Natural killer cell (primary cell): ENCODE measurements around the gene SYNE2. TPM values are rescaled to one million over a fixed set of nuclear protein-coding genes. Genes with fewer than 3 reads are reported as not detected.

Experiments used
- ATAC-seq, 3 donors: fragments of 150-1000 bp in 2 of 3; fragments of 200-7000 bp in 1 of 3; cut with Tn5 transposase; 1 replicate in 1 of 3; 2 replicates in 2 of 3; pipeline ENCODE4 v1.10.0; 2021; ENCODE audit warnings: mild to moderate bottlenecking in 2 of 3, moderate library complexity in 2 of 3
- DNase-seq, 2 donors: peaks; one replicate each; pipeline versions ENCODE4 v3.0.0 to v3.0.0-alpha.2; 2013 to 2021; ENCODE audit warnings: mixed read lengths in 1 of 2
- H3K27ac ChIP-seq: one replicate; pipeline ENCODE4 v1.5.1; 2013; ENCODE audit warnings: mild to moderate bottlenecking, low read length
- H3K27me3 ChIP-seq: one replicate; pipeline ENCODE4 v1.6.1; 2013; ENCODE audit warnings: low read length; ENCODE audit not compliant: control insufficient read depth, insufficient read depth
- H3K36me3 ChIP-seq: one replicate; pipeline ENCODE4 v1.6.1; 2013; ENCODE audit warnings: low read length; ENCODE audit not compliant: control insufficient read depth, insufficient read depth
- H3K4me1 ChIP-seq: one replicate; pipeline ENCODE4 v1.6.1; 2013; ENCODE audit warnings: low read length; ENCODE audit not compliant: control insufficient read depth, insufficient read depth
- H3K4me3 ChIP-seq: one replicate; pipeline ENCODE4 v1.5.1; 2013; ENCODE audit warnings: low read length
- H3K9me3 ChIP-seq: one replicate; pipeline ENCODE4 v1.6.1; 2013; ENCODE audit warnings: low read length; ENCODE audit not compliant: control insufficient read depth, insufficient read depth
- H3K27ac Mint-ChIP-seq, 2 donors: one replicate each; pipeline ENCODE4 v1.8.0; 2022; ENCODE audit warnings: mild to moderate bottlenecking in 2 of 2, mixed read lengths in 2 of 2, moderate library complexity in 1 of 2
- H3K27me3 Mint-ChIP-seq, 2 donors: one replicate each; pipeline ENCODE4 v1.8.0; 2022; ENCODE audit warnings: low read depth in 2 of 2, mixed read lengths in 2 of 2
- H3K36me3 Mint-ChIP-seq: one replicate; pipeline ENCODE4 v1.8.0; 2022; ENCODE audit warnings: mixed read lengths
- H3K4me1 Mint-ChIP-seq, 2 donors: one replicate each; pipeline ENCODE4 v1.8.0; 2022; ENCODE audit warnings: mixed read lengths in 2 of 2
- H3K4me3 Mint-ChIP-seq: one replicate; pipeline ENCODE4 v1.8.0; 2022; ENCODE audit warnings: mild to moderate bottlenecking, moderate library complexity, mixed read lengths
- H3K9me3 Mint-ChIP-seq, 2 donors: one replicate each; pipeline ENCODE4 v1.8.0; 2022; ENCODE audit warnings: mixed read lengths in 2 of 2
- WGBS: methylation state at CpG from one replicate; pipeline ENCODE4 v1.1.7; 2013; ENCODE audit warnings: missing lambda C conversion rate; ENCODE audit not compliant: insufficient coverage; 5-methylcytosine and 5-hydroxymethylcytosine counted together
- intact Hi-C: fragments of 100-400 bp; cut with micrococcal nuclease; formaldehyde crosslinking; loops from one replicate; pipeline ENCODE4 v1.14.2; 2022
- total RNA-seq, 4 donors: library from RNA; stranded (reverse); fragments of 120-200 nt in 1 of 4; gene quantifications; one replicate each; pipeline versions ENCODE4 v1.2.3 to v1.2.4, GENCODE V29; 2013 to 2022
- TF ChIP-seq, protein P1 (sequence below): fragments of 200-600 bp; IDR thresholded peaks from one replicate; pipeline ENCODE4 v1.8.0; 2022; ENCODE audit warnings: antibody characterized with exemption

SYNE2 gene
- total RNA-seq, 3 donors from 2014 or later (not counting 1 experiment from before 2014, with no cell fraction given): 325 to 434 (median 373) TPM

- H3K4me1 Mint-ChIP-seq: peaks cover 63 to 64% of the 10 kb centered on the region in 2 donors
- DNase-seq (no peak), ATAC-seq (no peak)
- H3K27ac ChIP-seq: no peak overlapping the region
- no peaks in the 10 kb centered on the region for H3K36me3 ChIP-seq
- no peaks in the 10 kb centered on the region for H3K9me3 Mint-ChIP-seq
- TF ChIP-seq, protein P1, sequence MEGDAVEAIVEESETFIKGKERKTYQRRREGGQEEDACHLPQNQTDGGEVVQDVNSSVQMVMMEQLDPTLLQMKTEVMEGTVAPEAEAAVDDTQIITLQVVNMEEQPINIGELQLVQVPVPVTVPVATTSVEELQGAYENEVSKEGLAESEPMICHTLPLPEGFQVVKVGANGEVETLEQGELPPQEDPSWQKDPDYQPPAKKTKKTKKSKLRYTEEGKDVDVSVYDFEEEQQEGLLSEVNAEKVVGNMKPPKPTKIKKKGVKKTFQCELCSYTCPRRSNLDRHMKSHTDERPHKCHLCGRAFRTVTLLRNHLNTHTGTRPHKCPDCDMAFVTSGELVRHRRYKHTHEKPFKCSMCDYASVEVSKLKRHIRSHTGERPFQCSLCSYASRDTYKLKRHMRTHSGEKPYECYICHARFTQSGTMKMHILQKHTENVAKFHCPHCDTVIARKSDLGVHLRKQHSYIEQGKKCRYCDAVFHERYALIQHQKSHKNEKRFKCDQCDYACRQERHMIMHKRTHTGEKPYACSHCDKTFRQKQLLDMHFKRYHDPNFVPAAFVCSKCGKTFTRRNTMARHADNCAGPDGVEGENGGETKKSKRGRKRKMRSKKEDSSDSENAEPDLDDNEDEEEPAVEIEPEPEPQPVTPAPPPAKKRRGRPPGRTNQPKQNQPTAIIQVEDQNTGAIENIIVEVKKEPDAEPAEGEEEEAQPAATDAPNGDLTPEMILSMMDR: no peak
- no peaks in the 10 kb centered on the region for H3K9me3 ChIP-seq
- no peak overlapping the region for H3K4me3 ChIP-seq
- peak overlapping the region; percentile 41 to 80 for H3K27ac Mint-ChIP-seq
- intact Hi-C loops: no loop called here
- H3K27me3 Mint-ChIP-seq: no peaks in the 10 kb centered on the region
- H3K36me3 Mint-ChIP-seq: no peaks in the 10 kb centered on the region
- no peaks in the 10 kb centered on the region for H3K27me3 ChIP-seq
- peaks cover 15% of the 10 kb centered on the region for H3K4me1 ChIP-seq
- no peak overlapping the region for H3K4me3 Mint-ChIP-seq
These were observed 42.7 kb downstream of the SYNE2 start for GRCh38 chr14:63895510-63895909.

DNA sequence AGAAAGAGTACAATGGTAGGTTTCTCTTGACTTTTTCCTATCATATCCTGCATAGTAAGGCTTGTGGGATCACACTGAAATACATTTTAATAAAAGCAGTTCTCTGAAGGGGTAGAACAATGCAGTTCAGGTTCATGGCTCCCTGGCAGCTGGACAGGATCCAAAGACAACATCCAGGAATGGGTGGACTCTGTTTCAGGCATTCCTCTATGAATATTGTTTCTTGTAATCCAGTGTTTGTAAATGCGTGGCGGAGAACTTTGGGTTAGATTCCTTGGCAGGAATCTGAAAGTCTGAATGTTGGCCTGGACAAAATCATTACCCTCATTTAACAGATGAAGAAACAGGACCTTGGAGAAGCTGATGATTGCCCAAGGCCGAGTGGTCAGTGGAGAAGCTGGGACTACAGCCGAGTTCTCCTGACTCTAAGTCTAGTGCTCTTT is 43.5 kb downstream of the SYNE2 start:
- Mint-ChIP-seq H3K9me3 (no peaks in the 10 kb centered on the region), H3K4me3 (no peak overlapping the region), H3K36me3 (no peaks in the 10 kb centered on the region), H3K27me3 (no peaks in the 10 kb centered on the region), H3K27ac (peak overlapping the region; percentile 41 to 80), H3K4me1 (peaks cover 63 to 64% of the 10 kb centered on the region in 2 donors)
- Histone ChIP-seq H3K4me1 (peaks cover 15% of the 10 kb centered on the region), H3K9me3 (no peaks in the 10 kb centered on the region), H3K27ac (no peak overlapping the region), H3K36me3 (no peaks in the 10 kb centered on the region), H3K27me3 (no peaks in the 10 kb centered on the region), H3K4me3 (no peak overlapping the region)
- DNase-seq (no peak), ATAC-seq (no peak)
- intact Hi-C loops: no loop called here
- TF ChIP-seq, protein P1: no peak
- 97% methylated on average over 4 of the region's 4 CpGs for WGBS

DNA sequence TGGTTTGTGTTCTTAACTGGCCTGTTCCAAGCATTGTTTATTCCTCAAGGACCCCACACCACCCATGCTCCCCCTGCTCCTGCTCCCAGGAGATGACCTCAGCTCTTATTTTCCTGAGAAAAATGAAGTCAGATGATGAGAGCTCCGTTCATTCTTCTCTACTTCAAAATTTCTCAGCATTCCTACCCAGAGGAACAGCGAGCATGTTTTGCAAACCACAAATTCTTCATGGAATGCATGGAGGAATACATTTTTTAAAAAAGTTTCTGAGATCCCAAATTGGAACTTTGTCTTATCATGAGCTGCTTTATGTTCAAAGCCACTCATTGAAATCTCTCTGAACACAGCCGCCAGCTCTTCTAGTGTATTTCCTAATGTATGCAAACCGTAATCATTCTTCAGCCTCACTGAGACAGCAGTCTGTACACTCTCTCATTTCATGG is 44.9 kb downstream of the SYNE2 start:
- Mint-ChIP-seq H3K9me3 (peaks cover 0 to 2% of the 10 kb centered on the region in 2 donors), H3K27ac (peak overlapping the region; percentile 75 to 80), H3K27me3 (no peaks in the 10 kb centered on the region), H3K4me1 (peaks cover 60 to 65% of the 10 kb centered on the region in 2 donors), H3K4me3 (peak overlapping the region; percentile 41), H3K36me3 (no peaks in the 10 kb centered on the region)
- Histone ChIP-seq H3K27me3 (no peaks in the 10 kb centered on the region), H3K4me3 (no peak overlapping the region), H3K36me3 (no peaks in the 10 kb centered on the region), H3K4me1 (peaks cover 29% of the 10 kb centered on the region), H3K27ac (no peak overlapping the region), H3K9me3 (no peaks in the 10 kb centered on the region)
- intact Hi-C loops: no loop called here
- DNase-seq (no peak), ATAC-seq (no peak)
- 97% methylated on average over 4 of the region's 4 CpGs for WGBS
- TF ChIP-seq, protein P1: no peak

GRCh38 chr14:63899953-63900352 is 47.1 kb downstream of the SYNE2 start:
- peaks cover 0 to 2% of the 10 kb centered on the region in 2 donors for H3K9me3 Mint-ChIP-seq
- H3K36me3 Mint-ChIP-seq: no peaks in the 10 kb centered on the region
- Histone ChIP-seq H3K27ac (peak overlapping the region; percentile 0), H3K9me3 (no peaks in the 10 kb centered on the region), H3K27me3 (no peaks in the 10 kb centered on the region), H3K36me3 (no peaks in the 10 kb centered on the region), H3K4me1 (peaks cover 30% of the 10 kb centered on the region), H3K4me3 (no peak overlapping the region)
- intact Hi-C loops: loop anchor here (2.0 to 5.0 kb wide), 2 partner anchors 37 to 43 kb away; no protein-coding TSS in a partner anchor
- H3K4me3 Mint-ChIP-seq: peak overlapping the region; percentile 68
- TF ChIP-seq, protein P1: no peak
- H3K4me1 Mint-ChIP-seq: peaks cover 66 to 69% of the 10 kb centered on the region in 2 donors
- H3K27ac Mint-ChIP-seq: peak overlapping the region; percentile 67 to 97
- DNase-seq (peak; percentile 26 to 42), ATAC-seq (peak; percentile 71 to 80 (median 74))
- WGBS: 32% methylated on average over 2 of the region's 2 CpGs
- no peaks in the 10 kb centered on the region for H3K27me3 Mint-ChIP-seq
